AG04449 (cell line): ENCODE measurements around the gene SUCNR1.

Experiments used
- CTCF ChIA-PET: fragments of 350-600 bp; formaldehyde crosslinking; extraction: SDS; loops from one replicate; lab custom pipeline; 2021; ENCODE audit warnings: antibody characterized with exemption; lab: Yijun Ruan, JAX
- POLR2A ChIA-PET: fragments of 400-600, 350-600 bp; formaldehyde crosslinking; extraction: SDS; loops from one replicate; lab custom pipeline; 2020; ENCODE audit warnings: antibody characterized with exemption, inconsistent platforms; lab: Yijun Ruan, JAX
- DNase-seq: peaks from one replicate; pipeline ENCODE4 v3.0.0-alpha.2; 2010; ENCODE audit warnings: low read depth, low spot score
- H3K4me3 ChIP-seq: 2 replicates; pipeline ENCODE4 v1.5.1; 2011; ENCODE audit warnings: low read depth, mild to moderate bottlenecking, control low read depth, low read length
- CTCF ChIP-seq: IDR thresholded peaks from one replicate; pipeline ENCODE4 v1.5.1; 2011; ENCODE audit warnings: mild to moderate bottlenecking, moderate library complexity, low read length, control low read depth, inconsistent platforms; ENCODE audit not compliant: insufficient read depth; ENCODE audit errors: missing control alignments

The SUCNR1 gene

GRCh38 chr3:151859233-151859673, 14.2 kb upstream of the SUCNR1 start:
- no peak for TF ChIP-seq CTCF
- DNase-seq, result no peak
- H3K4me3 ChIP-seq, result no peak overlapping the region
- CTCF ChIA-PET, result interaction anchor here (1.0 to 1.2 kb wide), 2 partner anchors 22 to 531 kb away, joined by 3 to 4 read pairs; no protein-coding TSS in a partner anchor
- POLR2A ChIA-PET, result no interaction called here

DNA sequence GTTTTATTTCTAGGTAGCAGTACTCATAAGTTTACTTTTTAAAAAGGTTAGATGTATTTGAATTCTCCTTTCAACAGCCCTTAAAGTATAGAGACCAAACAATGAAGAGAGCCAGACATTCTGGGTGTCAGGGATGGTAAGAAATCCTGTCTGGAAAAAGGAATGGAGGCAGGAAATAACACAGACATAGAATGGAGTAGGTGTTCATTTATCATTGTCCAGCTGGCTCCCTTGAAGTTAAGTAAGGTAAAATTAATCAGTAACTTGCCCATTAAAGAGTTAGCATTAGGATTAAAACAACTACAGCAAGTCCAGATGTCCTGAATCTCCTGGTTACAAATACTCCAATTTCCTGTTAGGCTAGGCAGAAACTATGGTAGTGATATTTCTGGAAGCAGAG, 13.5 kb upstream of the SUCNR1 start:
- no peak for DNase-seq
- CTCF ChIA-PET, result interaction anchor here (1.2 kb wide), 1 partner anchor 22 kb away, joined by 4 read pairs; no protein-coding TSS in a partner anchor
- POLR2A ChIA-PET, result no interaction called here
- no peak for TF ChIP-seq CTCF
- H3K4me3 ChIP-seq, result no peak overlapping the region

DNA sequence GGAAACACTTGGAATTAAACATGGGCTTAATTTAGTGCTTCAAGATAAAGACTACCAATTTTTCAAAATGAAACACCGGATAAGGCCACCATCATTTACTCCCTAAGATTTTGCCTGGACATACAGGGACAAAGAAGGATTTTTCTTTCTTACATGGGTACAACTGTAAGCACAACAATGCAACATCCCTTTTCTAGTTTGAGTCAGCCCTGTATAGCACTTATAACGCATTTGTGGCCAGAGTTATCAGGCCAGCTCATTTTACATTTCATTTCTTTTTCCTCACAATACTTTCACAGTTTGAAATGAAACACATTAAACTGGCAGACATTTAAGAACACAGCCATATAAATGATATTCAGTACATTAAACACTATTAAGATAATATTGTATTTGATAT, 9.8 kb upstream of the SUCNR1 start:
- ChIA-PET CTCF (interaction anchor here (1.1 kb wide), 1 partner anchor 636 kb away, joined by 3 read pairs; no protein-coding TSS in a partner anchor), POLR2A (no interaction called here)
- no peak for DNase-seq
- H3K4me3 ChIP-seq, result no peak overlapping the region
- no peak for TF ChIP-seq CTCF

GRCh38 chr3:151864423-151865101, 8.9 kb upstream of the SUCNR1 start:
- no peak for TF ChIP-seq CTCF
- H3K4me3 ChIP-seq, result no peak overlapping the region
- POLR2A ChIA-PET, result no interaction called here
- CTCF ChIA-PET, result interaction anchor here (1.1 kb wide), 1 partner anchor 637 kb away, joined by 3 read pairs; no protein-coding TSS in a partner anchor
- DNase-seq, result peak; percentile 57

DNA sequence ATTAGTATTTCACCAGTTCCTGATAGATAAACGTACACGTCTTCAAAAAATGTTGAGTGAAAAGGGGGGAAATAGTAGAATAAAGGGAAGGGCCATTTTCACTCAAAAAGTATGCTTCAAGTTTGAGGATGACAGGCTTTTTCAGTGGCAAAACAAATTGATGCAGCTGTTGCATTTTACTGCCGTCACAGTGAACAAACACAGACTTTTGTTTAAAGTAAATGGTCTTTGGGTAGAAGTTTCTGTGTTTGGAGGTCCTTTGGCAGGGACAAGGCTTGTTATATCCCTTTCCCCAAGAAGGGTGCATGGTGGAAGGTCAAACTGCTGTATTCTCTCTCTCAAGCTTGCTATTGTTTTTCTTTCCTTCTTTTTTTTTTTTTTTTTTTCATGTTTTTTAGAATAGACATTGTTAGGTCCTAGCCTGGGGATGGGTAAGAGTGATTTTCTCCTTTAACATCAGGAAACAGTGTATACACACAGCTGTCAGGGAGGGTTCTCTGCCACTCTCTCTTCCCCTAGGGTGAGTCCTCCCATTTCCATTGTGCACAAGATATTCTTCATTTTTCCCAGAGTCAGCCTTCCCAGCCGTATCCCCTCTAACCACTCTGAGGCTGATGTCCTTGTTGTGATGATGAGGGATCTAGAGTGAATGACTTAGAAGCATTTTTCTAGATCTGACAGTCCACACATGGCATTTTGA, 6.6 kb upstream of the SUCNR1 start:
- no peak for TF ChIP-seq CTCF
- CTCF ChIA-PET, result no interaction called here
- H3K4me3 ChIP-seq, result no peak overlapping the region
- no peak for DNase-seq
- POLR2A ChIA-PET, result no interaction called here

GRCh38 chr3:151867666-151868065, 5.8 kb upstream of the SUCNR1 start:
- no peak for TF ChIP-seq CTCF
- H3K4me3 ChIP-seq, result no peak overlapping the region
- ChIA-PET POLR2A (no interaction called here), CTCF (no interaction called here)
- no peak for DNase-seq
